WTC11 (cell line): ENCODE measurements around the gene RAPGEF5.

ENCODE experiments used
- GABPB1 ChIP-seq: sonication (generic); formaldehyde crosslinking; IDR thresholded peaks from 2 replicates; pipeline ENCODE4 v1.8.1; 2023; ENCODE audit warnings: mild to moderate bottlenecking, missing genetic modification reagents
- NFYB ChIP-seq: sonication (generic); formaldehyde crosslinking; conservative IDR thresholded peaks from 2 replicates; pipeline ENCODE4 v1.8.0; 2022; ENCODE audit warnings: low read depth, missing genetic modification reagents
- NR1H2 ChIP-seq: sonication (generic); formaldehyde crosslinking; IDR thresholded peaks from 2 replicates; pipeline ENCODE4 v1.9.0; 2021; ENCODE audit warnings: mild to moderate bottlenecking, moderate library complexity, missing genetic modification reagents
- TF ChIP-seq, protein P1 (sequence below): fragments of 200-600 bp; IDR thresholded peaks from 2 replicates; pipeline ENCODE4 v1.8.0; 2022; ENCODE audit warnings: antibody characterized with exemption
- TF ChIP-seq, protein P2 (sequence below): sonication (generic); formaldehyde crosslinking; IDR thresholded peaks from 2 replicates; pipeline ENCODE4 v1.8.1; 2023; ENCODE audit warnings: mild to moderate bottlenecking, missing genetic modification reagents, moderate library complexity

DNA sequence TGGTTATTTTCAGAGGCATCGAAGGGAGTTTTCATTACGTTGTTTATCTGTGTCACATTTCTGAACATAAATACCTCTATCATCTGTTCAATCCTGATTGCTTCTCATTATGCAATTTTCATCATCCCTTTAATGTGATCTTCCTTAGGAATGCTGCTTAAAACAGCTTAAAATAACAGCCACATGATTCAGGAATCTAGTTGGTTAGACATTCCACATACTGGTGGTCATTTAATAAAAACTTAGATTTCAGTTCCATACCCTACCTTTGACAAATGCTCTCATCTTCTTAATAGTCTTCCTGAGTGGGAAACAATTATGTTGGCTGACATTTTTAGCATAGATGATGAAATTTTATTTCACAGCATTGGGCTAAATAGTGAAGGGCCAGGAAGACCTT lies 219.9 kb downstream of the RAPGEF5 start:
- TF ChIP-seq, protein P1, sequence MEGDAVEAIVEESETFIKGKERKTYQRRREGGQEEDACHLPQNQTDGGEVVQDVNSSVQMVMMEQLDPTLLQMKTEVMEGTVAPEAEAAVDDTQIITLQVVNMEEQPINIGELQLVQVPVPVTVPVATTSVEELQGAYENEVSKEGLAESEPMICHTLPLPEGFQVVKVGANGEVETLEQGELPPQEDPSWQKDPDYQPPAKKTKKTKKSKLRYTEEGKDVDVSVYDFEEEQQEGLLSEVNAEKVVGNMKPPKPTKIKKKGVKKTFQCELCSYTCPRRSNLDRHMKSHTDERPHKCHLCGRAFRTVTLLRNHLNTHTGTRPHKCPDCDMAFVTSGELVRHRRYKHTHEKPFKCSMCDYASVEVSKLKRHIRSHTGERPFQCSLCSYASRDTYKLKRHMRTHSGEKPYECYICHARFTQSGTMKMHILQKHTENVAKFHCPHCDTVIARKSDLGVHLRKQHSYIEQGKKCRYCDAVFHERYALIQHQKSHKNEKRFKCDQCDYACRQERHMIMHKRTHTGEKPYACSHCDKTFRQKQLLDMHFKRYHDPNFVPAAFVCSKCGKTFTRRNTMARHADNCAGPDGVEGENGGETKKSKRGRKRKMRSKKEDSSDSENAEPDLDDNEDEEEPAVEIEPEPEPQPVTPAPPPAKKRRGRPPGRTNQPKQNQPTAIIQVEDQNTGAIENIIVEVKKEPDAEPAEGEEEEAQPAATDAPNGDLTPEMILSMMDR = no peak
- TF ChIP-seq GABPB1 (CRISPR knock-in tag) = no peak
- TF ChIP-seq NR1H2 (CRISPR knock-in tag) = no peak
- TF ChIP-seq, protein P2, sequence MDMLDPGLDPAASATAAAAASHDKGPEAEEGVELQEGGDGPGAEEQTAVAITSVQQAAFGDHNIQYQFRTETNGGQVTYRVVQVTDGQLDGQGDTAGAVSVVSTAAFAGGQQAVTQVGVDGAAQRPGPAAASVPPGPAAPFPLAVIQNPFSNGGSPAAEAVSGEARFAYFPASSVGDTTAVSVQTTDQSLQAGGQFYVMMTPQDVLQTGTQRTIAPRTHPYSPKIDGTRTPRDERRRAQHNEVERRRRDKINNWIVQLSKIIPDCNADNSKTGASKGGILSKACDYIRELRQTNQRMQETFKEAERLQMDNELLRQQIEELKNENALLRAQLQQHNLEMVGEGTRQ (CRISPR knock-in tag) = no peak
- no peak for TF ChIP-seq NFYB (CRISPR knock-in tag)
